KMS-11 (cell line): ENCODE data around the gene YY1.
"Not testable (repeated sequence)": the region's sequence is repeated elsewhere in the genome, so short reads cannot be mapped to it uniquely, and the experiment has no call there.

ENCODE experiments used
- H2AFZ ChIP-seq: fragments of 200-600 bp; sonication (generic); 2 replicates; pipeline ENCODE4 v1.6.1; 2016; ENCODE audit warnings: antibody characterized with exemption, mixed run types, low read depth
- H3K27ac ChIP-seq: fragments of 200-600 bp; sonication (generic); 2 replicates; pipeline ENCODE4 v1.6.1; 2016; ENCODE audit warnings: mild to moderate bottlenecking, mixed run types
- H3K27me3 ChIP-seq: fragments of 200-600 bp; sonication (generic); 2 replicates; pipeline ENCODE4 v1.6.1; 2017; ENCODE audit warnings: mild to moderate bottlenecking, low read depth, mixed run types, moderate library complexity; ENCODE audit not compliant: insufficient read depth
- H3K36me3 ChIP-seq: fragments of 200-600 bp; sonication (generic); 2 replicates; pipeline ENCODE4 v1.6.1; 2017; ENCODE audit warnings: mild to moderate bottlenecking, mixed run types; ENCODE audit not compliant: insufficient read depth
- H3K4me1 ChIP-seq: fragments of 200-600 bp; sonication (generic); 2 replicates; pipeline ENCODE4 v1.6.1; 2016; ENCODE audit warnings: mild to moderate bottlenecking, low read depth, mixed run types; ENCODE audit not compliant: poor library complexity, severe bottlenecking
- H3K4me2 ChIP-seq: fragments of 200-600 bp; sonication (generic); 2 replicates; pipeline ENCODE4 v1.7.0; 2016; ENCODE audit warnings: mild to moderate bottlenecking, mixed run types
- H3K4me3 ChIP-seq: fragments of 200-600 bp; sonication (generic); IDR thresholded peaks from 2 replicates; pipeline ENCODE4 v1.6.1; 2017; ENCODE audit warnings: low read depth, low read length, mixed read lengths; ENCODE audit not compliant: insufficient read depth
- H3K79me2 ChIP-seq: fragments of 200-600 bp; sonication (generic); 2 replicates; pipeline ENCODE4 v1.6.1; 2016; ENCODE audit warnings: low read depth, mixed run types; ENCODE audit not compliant: insufficient read depth
- H3K9ac ChIP-seq: fragments of 200-600 bp; sonication (generic); 2 replicates; pipeline ENCODE4 v1.6.1; 2016; ENCODE audit warnings: mild to moderate bottlenecking, mixed run types
- H4K20me1 ChIP-seq: fragments of 200-600 bp; sonication (generic); 2 replicates; pipeline ENCODE4 v1.6.1; 2016; ENCODE audit warnings: mild to moderate bottlenecking, mixed run types; ENCODE audit not compliant: insufficient read depth
- CTCF ChIP-seq: fragments of 200-600 bp; sonication (generic); conservative IDR thresholded peaks from 2 replicates; pipeline ENCODE4 v1.6.1; 2017; ENCODE audit warnings: low read depth, mild to moderate bottlenecking, antibody characterized with exemption, low read length, moderate library complexity, mixed read lengths

YY1 gene

GRCh38 chr14:100282766-100283419 is 43.9 kb downstream of the YY1 start:
- no peak overlapping the region for H3K9ac ChIP-seq
- H4K20me1 ChIP-seq = no peaks in the 10 kb centered on the region
- no peaks in the 10 kb centered on the region for H3K36me3 ChIP-seq
- H3K4me1 ChIP-seq = peaks cover 14% of the 10 kb centered on the region
- H2AFZ ChIP-seq = no peak overlapping the region
- H3K27me3 ChIP-seq = no peaks in the 10 kb centered on the region
- no peak overlapping the region for H3K27ac ChIP-seq
- H3K79me2 ChIP-seq = peaks cover 21% of the 10 kb centered on the region; the same call in 1 of the 2 replicates
- H3K4me2 ChIP-seq = no peak overlapping the region
- H3K4me3 ChIP-seq = no peak overlapping the region
- no peak for TF ChIP-seq CTCF

GRCh38 chr14:100283436-100283835 is 44.5 kb downstream of the YY1 start:
- not testable (repeated sequence) for H3K4me3 ChIP-seq, H4K20me1 ChIP-seq, H3K4me1 ChIP-seq, H3K27me3 ChIP-seq, H3K27ac ChIP-seq, H2AFZ ChIP-seq, H3K9ac ChIP-seq, H3K36me3 ChIP-seq, H3K4me2 ChIP-seq
- peaks cover 20% of the 10 kb centered on the region; the same call in 1 of the 2 replicates for H3K79me2 ChIP-seq

DNA sequence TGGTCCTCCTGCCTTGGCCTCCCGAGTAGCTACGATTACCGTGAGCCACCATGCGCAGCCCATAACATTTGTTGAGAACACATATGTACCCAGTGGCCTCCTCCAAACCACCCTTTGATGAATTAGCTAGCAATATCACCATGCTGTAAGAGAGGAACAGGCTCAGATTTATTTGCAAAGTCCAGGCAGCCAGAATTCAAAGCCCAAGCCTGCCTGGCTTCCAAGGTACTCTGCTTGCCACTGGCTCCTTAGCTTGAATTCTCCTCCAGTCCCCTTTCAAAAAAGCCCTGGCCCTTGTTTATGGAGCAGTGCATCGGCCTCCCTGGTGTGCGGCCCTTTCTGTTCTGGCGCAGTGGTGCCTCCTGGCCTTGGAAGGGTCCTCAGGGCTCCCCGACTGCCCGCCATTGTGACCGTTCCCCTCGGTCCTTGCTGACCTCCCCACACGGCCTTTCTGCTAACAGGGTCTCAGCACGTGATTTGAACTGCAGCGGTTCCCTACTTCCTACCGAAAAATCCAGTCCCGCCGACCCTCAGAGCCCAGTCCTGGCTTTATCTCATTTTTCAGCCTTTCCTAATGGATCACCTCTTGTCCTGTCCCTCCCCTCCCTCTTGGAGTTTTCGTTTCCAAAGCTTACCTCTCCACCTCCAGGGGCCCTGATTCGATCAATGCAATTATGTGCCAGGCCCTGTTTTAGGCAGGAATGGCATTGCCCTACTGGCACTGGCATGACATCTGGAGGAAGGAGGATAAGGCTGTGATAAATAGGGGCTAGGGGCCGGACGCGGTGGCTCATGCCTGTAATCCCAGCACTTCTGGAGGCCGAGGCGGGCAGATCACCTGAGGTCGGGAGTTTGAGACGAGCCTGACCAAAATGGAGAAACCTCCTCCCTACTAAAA is 45.3 kb downstream of the YY1 start:
- Histone ChIP-seq H3K27ac (no peak overlapping the region), H4K20me1 (no peaks in the 10 kb centered on the region), H3K36me3 (no peaks in the 10 kb centered on the region), H2AFZ (no peak overlapping the region), H3K4me3 (no peak overlapping the region), H3K4me2 (no peak overlapping the region), H3K79me2 (peaks cover 13% of the 10 kb centered on the region; the same call in 1 of the 2 replicates), H3K27me3 (no peaks in the 10 kb centered on the region), H3K4me1 (peaks cover under 1% of the 10 kb centered on the region), H3K9ac (no peak overlapping the region)
- no peak for TF ChIP-seq CTCF

- Histone ChIP-seq H3K36me3 (no peaks in the 10 kb centered on the region), H3K27ac (peak overlapping the region; percentile 69), H2AFZ (peak overlapping the region; percentile 76), H3K79me2 (peaks cover 5% of the 10 kb centered on the region; the same call in 1 of the 2 replicates), H3K27me3 (no peaks in the 10 kb centered on the region), H3K4me1 (no peaks in the 10 kb centered on the region), H3K4me2 (peak overlapping the region; percentile 68), H4K20me1 (no peaks in the 10 kb centered on the region), H3K9ac (peak overlapping the region; percentile 93), H3K4me3 (no peak overlapping the region)
- peak; percentile 77 for TF ChIP-seq CTCF
These were observed 46.3 kb downstream of the YY1 start for GRCh38 chr14:100285021-100285912.
